HS-27A (cell line): ENCODE data around the gene TSPAN33.
"Not testable (repeated sequence)": the region's sequence is repeated elsewhere in the genome, so short reads cannot be mapped to it uniquely, and the experiment has no call there.

Source experiments
- DNase-seq: peaks from one replicate; pipeline ENCODE4 v3.0.0-alpha.2; 2012; ENCODE audit warnings: low read depth, missing footprints

TSPAN33 gene, protein sequence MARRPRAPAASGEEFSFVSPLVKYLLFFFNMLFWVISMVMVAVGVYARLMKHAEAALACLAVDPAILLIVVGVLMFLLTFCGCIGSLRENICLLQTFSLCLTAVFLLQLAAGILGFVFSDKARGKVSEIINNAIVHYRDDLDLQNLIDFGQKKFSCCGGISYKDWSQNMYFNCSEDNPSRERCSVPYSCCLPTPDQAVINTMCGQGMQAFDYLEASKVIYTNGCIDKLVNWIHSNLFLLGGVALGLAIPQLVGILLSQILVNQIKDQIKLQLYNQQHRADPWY

DNA sequence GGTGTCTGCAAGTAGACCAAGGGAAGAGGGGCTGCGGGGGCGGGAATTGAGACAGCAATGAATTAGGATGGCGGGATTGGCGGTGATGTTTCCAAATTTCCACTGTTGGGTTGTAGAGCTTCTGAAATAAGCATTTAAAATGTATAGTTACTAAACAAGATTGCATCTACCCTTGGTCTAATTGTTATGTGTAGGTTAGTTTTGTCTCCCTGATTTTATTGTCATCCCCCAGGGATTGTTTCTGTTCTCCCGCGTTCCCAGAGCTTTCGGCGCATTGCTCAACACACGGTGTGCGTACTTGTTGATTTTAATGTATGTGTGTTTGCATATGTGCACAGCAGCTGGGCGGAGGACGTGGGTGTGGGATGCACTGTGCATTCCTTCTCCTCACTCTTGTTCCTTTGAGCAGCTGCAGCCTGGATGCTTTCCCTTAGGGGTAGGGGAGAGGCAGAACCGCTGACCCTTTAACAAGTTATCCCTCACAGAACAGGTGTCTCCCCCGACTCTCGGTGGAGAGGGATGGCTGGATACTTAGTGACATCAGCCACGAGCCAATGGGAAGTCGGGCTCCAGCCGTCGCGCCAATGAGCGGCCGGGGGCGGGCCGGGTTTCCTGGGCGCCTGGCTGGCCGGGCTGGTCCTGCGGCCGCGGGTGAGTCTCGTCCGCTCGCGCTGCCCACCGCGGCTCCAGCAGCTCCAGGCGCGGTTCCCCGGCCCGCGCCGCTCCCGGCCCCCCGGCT lies at the start of gene TSPAN33:
Gene TSPAN33 (plus strand): TSS at position 613 of the 739 bp plus-strand sequence. CDS start 274 bp downstream, outside the sequence.
- DNase-seq, result no peak

DNA sequence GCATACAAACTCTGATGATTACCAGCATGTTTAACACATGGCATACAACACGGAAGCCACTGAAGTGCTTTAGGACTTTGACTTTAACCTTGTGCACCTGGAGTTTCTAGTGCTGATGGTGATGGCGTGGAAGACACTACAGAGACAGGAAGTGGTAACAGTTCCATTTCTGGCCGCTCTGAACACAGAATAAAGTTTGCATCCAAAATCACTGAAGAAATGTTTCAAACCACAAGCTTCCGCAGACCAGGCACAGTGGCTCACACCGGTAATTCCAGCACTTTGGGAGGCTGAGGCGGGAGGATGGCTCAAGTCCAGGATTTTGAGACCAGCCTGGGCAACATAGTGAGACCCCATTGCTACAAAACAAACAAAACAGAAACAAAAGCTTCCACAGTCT lies 49.2 kb upstream of the TSPAN33 start:
- no peak for DNase-seq

DNA sequence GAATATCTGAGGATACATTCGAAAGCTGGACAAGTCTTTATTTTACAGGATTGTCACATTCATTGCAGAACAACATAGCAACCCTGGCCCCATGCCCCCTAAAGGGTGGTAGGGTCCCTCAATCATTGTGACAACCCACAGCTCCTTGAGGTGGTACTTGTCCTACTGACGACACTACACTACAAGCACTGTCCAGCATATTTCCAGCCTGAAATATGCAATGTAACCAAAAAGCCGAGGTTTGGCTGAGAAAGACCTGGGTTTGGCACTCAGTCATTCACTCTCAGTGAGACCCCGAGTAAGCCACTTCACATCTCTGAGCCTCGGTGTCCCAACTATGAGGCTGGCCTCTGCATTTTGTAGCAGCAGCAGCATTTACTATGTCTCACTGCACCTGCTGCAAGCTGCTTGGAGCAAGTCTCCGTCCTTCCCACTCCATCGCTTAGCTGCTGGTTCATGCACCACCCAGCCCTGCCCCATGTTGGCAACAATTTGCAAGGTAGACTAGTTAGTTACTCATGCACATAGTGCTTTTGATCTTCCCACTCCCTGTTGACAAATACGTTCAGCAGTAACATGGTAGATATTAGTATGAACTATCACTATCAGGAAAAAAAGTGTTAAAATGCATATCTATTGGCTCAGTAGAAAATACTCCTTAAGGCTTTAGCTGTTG lies 46.0 kb upstream of the TSPAN33 start:
- no peak for DNase-seq

DNA sequence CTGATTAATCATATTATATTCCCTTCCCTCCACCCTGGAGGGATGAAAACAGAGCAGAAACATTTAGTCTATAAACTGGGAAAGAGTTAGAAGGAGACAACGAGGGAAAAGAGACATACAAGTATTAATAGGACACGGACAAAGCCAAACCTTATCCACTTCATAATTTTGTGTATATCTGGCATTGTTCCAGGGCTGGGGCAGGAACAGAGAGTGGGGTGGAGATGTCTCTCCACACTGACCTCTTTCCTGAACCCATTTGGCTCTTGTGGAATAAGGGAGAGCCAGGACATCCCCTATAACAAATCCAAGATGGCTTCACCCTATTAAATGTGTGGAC lies 43.7 kb upstream of the TSPAN33 start:
- DNase-seq, result no peak

DNA sequence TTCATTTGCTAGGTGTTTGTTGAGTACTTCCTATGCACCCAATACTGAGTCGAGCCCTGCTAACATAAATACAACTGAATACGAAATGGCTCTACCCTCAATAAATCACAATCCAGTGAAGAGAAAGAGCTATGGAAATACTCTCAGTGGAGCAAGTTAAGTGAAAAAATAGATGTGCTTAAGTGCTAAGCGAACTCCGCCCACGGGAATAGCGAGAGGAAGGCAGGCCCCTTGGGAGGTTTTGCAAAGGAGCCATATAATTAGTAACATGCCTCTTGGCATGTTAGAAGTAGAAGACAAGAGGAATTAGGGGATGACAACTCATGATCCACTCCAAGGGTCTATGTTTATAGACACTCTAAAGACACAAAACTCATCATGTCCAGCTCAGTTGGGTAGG lies 42.8 kb upstream of the TSPAN33 start:
- no peak for DNase-seq

DNA sequence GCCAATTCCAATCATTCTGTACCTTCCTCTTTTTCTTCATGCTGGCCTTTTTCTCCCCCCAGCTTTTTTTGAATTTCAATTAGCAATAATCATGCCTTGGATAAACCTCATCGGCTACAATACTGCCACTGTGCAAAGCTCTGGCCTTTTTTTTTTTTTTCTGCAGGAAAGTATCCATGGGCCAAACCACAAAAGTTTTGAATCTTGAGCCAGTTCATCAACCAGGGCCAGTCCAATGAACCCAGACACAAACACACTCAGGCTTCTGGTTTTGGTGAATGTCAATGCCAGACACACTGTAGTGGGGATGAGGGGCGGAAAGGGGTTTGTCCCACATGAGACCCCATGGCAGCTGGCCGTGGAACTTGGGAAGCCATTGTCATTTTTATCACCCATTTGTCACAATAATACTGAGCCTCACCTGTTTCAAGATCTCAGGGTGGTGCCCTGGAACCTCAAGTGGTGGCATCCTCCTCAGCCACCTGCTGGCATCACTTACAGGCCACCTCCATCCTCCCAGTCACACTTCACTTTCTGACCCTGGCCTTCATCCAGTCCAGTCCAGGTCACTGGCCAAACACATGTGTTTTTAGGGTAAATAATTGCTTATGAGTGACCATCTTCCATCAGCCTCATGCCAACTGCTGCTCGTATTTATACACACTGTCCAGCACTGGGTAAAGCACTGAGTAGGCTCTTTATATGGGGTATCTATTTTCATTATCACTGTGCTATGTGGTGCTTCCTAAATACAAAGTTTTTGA lies 40.8 kb upstream of the TSPAN33 start:
- DNase-seq, result no peak

DNA sequence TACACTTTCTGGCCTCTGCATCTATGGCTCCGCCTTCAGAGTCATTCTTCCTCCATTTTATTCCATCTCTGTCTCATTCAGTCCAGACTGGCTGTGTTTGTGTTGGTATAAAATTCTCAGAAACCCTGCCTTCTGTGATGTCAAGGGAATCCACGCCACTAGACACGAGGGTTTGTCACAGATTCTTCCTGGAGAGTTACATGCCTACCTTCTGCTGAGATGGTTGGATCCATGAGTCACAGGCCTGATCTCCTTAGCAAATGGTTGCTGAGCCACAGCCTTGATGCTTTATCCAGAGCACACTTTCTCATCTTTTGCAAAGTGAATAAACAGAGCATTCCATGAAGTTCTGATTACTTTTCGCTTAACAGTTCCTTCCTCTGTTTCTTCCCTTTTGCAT lies 35.9 kb upstream of the TSPAN33 start:
- DNase-seq, result no peak

DNA sequence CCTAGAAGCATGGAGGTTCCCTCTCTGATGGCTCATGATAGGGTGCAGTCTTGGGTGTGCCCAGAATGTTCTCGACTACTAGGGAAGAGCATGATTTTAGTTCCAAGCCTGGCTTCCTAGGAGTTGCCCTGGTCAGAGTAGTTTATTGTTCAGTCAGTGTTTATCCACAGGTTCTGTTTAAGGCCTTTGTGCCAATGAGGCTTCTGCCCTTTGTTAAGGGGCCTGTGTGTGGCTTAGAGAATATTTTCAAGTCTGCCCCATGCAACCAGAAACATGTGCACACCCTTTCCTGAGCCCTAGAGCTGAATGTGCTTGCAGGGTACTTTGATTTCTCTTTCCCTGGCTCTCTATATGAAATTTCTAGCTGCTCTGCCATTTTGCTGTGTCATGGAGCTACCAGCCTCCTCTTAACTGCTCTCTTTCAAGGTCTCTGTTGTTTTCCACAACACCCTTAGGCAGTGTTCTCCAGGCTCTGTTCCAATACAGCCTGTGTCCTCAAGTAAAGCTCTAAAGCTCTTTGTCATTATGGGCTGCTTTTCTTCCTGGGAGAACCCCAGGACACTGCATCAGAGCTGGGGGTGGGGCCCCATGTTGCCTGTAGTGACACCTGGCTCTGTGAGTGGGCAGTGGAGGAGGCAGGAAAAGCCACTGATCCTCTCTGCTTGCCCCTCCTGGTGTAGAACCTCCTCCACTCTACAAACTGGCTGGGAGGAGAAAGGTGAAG lies 34.1 kb upstream of the TSPAN33 start:
- no peak for DNase-seq

DNA sequence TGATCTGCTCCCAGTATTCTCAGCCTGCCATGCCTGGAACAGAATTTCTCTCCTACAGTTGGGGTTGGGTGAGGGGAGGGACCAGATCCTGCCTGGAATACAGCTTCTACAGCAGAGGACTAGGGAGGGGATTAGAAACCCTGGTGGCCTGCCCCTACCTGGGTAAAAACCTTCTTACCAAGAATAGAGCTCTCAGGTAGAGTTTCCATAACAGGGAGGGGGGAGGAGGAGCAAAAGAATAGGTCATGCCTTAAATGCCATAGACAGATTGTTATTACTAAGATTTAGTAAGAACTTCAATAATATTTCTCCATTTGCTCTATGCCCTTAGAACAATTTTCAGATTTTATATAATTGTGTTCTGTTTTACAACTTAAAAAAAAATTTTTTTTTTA lies 33.5 kb upstream of the TSPAN33 start:
- DNase-seq, result no peak

DNA sequence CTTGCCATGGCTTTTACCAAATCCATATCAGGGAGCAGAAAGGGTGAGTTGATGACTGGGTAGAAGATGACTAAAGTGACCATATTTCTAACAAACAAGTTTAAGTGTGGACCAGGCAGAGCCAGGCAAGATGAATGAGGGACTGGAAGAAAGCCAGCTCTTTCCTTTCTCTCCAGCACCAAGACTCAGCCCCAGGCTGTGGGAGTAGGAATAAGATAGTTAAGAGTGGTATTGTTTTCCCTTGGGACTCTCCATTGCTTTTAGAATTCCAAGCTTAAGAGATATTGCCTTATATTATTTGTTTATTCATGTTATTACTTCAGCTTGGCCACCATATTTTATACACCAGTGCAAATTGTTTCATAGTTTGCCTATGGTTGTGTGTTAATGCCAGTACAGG lies 28.8 kb upstream of the TSPAN33 start:
- no peak for DNase-seq

DNA sequence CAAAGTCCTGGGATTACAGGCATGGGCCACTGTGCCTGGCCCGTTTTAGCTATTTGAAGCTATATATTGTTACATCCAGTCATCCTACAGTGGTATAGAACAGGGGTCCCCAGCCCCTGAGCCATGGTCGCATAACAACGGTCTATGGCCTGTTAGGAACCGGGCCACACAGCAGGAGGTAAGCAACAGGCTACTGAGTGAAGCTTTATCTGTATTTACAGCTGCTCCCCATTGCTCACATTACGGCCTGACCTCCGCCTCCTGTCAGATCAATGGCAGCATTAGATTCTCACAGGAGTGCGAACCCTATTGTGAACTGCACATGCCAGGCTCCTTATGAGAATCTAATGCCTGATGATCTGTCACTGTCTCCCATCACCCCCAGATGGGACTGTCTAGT lies 26.3 kb upstream of the TSPAN33 start:
- no peak for DNase-seq

DNA sequence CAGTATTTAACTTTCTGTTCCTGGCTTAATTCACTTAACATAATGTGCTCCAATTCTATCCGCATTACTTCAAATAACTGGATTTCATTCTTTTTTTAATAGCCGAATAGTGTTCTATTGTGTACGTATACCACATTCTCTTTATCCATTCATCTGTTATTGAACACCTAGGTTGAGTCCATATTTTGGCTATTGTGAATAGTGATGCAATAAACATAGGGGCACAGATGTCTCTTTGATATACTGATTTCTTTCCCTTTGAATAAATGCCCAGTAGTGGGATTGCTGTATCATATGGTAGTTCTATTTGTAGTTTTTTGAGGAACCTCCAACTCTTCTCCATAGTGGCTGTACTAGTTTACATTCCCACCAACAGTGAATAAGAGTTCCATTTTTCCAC lies 25.5 kb upstream of the TSPAN33 start:
- no peak for DNase-seq

DNA sequence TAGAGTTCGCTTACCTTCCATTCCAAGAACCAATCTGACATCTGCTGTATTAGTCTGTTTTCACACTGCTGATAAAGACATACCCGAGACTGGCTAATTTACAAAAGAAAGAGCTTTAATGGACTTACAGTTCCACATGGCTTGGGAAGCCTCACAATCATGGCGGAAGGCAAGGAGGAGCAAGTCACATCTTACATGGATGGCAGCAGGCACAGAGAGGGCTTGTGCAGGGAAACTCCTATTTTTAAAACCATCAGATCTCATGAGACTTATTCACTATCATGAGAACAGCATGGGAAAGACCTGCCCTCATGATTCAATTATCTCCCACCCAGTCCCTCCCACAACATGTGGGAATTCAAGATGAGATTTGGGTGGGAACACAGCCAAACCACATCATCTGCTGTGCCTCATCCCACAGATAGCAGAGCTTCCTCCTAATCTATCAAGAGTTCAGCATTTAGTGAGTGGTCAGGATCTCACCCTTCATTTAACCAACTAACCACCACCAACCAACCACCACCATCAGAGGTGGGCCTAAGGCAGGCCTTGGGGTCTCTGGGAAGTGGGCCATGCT lies 22.9 kb upstream of the TSPAN33 start:
- not testable (repeated sequence) for DNase-seq

DNA sequence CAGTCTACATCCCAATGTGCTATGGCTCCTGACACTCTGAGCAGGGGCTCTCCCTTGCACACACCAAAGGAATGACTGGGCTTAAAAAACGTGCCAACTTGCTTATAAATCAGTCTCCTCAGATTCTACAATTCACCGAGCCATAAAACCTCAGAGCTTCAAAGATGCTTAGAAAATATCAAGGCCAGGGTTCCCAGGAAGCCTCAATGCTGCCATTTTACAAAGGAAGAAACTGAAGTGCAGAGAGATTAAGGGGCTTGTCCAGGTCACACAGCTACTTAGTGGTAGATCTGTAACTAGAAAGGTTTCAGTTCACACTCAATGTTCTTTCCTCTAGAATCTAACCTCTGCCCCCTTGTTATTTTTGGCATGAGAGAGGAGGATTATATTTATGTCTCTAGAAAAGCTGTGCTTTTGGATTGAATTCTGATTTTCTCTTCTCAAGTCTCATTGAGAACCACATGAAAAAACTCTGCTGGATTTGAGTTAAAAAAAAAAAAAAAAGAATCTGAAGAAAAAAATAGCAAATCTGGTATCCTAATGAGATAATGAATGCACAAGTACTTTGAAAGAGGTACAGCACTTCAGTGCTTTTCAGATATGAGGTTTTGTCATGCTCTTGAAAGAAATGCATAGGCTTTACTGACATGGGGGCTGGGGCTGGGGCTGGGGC lies 22.3 kb upstream of the TSPAN33 start:
- DNase-seq, result no peak

DNA sequence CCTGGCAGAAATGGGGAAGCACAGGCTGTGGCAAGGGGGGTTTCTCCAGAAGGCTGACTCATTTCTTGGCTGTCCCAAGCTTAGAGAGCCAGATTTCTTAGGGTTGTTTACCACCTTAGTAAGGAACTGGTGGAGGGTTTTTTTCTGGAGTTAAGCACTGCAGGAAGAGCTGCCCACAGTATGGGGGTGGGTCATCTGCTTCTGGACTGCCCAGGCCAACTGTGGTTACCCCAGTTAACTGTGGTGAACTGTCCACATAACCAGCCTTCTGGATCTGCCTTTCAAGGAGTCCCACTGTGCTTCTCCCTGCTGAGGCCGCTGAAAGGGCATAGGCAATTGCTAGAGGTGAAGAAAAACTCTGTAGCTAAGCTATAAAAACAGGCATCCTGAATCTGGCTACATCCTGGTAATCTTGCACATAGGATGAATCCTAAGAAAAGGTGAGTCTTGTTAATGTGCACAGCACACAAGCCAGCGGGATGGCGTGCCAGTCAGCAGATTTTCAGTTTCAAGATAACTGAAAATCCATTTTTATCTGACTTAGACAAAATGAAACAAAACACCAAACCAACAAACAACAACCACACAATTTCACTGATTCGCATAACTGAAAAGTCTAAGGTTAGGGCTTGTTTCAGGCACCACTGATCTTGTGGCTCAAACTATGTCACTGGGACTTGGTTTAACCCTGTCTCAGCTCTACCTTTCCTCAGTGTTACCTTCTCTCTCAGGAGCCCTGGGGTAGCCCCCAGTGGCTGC lies 21.6 kb upstream of the TSPAN33 start:
- no peak for DNase-seq

DNA sequence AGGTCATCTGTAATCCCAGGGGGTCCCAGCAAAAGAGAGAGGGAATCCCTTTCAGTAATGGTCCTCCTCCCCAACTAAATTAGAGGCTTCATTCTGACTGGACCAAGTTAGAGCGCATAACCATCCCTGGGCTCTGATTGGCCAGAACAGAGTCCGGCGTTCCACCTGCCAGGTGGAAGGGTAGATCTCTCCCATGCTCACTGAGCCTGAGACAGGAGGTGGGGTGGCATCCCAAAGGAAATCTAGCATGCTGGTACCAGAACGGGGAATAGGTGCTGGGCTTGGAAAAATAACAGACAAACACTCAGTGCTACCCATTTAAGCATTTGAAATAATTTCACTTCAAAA lies 21.0 kb upstream of the TSPAN33 start:
- DNase-seq, result no peak

DNA sequence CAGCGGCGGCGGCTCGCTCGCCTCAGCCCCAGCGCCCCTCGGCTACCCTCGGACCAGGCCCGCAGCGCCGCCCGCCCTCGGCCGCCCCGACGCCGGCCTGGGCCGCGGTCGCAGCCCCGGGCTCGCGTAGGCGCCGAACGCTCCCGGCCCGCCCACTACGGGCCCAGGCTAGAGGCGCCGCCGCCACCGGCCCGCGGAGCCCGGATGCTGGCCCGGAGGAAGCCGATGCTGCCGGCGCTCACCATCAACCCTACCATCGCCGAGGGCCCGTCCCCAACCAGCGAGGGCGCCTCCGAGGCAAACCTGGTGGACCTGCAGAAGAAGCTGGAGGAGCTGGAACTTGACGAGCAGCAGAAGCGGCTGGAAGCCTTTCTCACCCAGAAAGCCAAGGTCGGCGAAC lies 18.2 kb upstream of the TSPAN33 start:
- no peak for DNase-seq

DNA sequence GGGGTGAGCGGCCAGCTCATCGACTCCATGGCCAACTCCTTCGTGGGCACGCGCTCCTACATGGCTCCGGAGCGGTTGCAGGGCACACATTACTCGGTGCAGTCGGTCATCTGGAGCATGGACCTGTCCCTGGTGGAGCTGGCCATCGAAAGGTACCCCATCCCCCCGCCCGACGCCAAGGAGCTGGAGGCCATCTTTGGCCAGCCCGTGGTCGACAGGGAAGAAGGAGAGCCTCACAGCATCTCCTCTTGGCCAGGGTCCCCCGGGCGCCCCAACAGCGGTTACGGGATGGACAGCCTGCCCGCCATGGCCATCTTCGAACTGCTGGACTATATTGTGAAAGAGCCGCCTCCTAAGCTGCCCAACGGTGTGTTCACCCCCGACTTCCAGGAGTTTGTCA lies 17.4 kb upstream of the TSPAN33 start:
- DNase-seq, result no peak

DNA sequence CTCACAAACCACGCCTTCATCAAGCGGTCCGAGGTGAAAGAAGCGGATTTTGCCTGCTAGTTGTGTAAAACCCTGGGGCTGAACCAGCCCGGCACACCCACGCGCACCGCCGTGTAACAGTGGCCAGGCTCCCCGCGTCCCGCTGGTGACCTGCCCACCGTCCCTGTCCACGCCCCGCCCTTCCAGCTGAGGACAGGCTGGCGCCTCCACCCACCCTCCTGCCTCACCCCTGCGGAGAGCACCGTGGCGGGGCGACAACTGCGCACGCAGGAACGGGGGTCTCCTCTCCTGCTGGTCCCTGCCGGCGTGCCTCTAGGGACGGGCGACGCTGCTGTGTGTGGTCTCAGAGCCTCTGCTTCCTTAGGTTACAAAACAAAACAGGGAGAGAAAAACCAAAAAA lies 16.9 kb upstream of the TSPAN33 start:
- DNase-seq, result no peak

DNA sequence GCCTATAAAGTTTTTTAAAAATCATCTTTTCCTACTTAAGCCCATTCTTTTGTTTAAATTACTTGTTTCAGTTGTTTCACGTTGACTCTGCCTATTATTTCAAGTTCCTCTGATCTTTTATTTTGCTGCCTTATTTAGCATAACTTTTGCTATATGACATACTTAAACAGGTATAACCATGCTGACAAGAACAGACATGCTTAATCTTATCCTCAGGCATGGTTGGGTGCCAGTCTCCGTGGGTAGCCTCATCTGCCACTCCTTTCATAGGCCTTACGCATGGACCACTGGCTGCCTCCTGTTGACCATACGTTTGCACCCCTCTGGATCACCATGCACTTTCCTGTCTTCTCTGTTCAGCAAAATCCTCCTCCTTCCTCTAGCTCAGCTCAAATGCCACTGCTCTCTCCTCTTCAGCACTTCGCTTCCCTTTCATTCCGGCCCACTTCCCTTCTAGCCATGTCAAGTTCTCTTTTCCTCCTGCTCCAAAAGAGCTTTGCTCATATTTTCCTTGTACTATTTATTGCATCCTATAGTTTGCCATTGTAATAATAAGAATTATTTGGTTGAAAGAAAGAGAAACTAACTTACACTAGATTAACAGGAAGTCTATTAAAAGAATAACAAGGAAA lies 10.0 kb upstream of the TSPAN33 start:
- no peak for DNase-seq
